ENCODE data around the gene MYDGF.

The MYDGF gene

GRCh38 chr19:4639531-4640246 is 30.5 kb downstream of the MYDGF start:
- no peak overlapping the region; the same call in 1 of the 2 replicates for H3K27ac ChIP-seq
- no peak for TF ChIP-seq ZFX (IDR thresholded peaks at IDR 0.05; ENCODE audit: borderline replicate concordance)
- no peak for TF ChIP-seq CTCF (IDR thresholded peaks at IDR 0.05)

- H3K27ac ChIP-seq: peak within 1 kb of the TSS; percentile 42
Measured at GRCh38 chr19:4638828-4639530, 31.2 kb downstream of the MYDGF start, which contains the start of gene TNFAIP8L1. TNFAIP8L1 (plus strand) TSS chr19:4639516; CDS start chr19:4651870, 12,354 bp downstream.

GRCh38 chr19:4638317-4638716 is 31.8 kb downstream of the MYDGF start:
- peak overlapping the region; percentile 42 for H3K27ac ChIP-seq
- TF ChIP-seq CTCF (IDR thresholded peaks at IDR 0.05): no peak
- TF ChIP-seq ZFX (IDR thresholded peaks at IDR 0.05; ENCODE audit: borderline replicate concordance): no peak

More at GRCh38 chr19:4638828-4639530, 31.2 kb downstream of the MYDGF start, which contains the start of gene TNFAIP8L1:
- TF ChIP-seq CTCF (IDR thresholded peaks at IDR 0.05): no peak

- H3K27ac ChIP-seq: no peak overlapping the region
- TF ChIP-seq ZFX (IDR thresholded peaks at IDR 0.05; ENCODE audit: borderline replicate concordance): no peak
- no peak for TF ChIP-seq CTCF (IDR thresholded peaks at IDR 0.05)
Measured at GRCh38 chr19:4636761-4637160, 33.4 kb downstream of the MYDGF start.

GRCh38 chr19:4636151-4636717 is 33.9 kb downstream of the MYDGF start:
- no peak overlapping the region for H3K27ac ChIP-seq
- no peak for TF ChIP-seq ZFX (IDR thresholded peaks at IDR 0.05; ENCODE audit: borderline replicate concordance)
- peak; percentile 98 for TF ChIP-seq CTCF (IDR thresholded peaks at IDR 0.05)

GRCh38 chr19:4635754-4636116 is 34.4 kb downstream of the MYDGF start:
- TF ChIP-seq CTCF (IDR thresholded peaks at IDR 0.05): no peak
- no peak for TF ChIP-seq ZFX (IDR thresholded peaks at IDR 0.05; ENCODE audit: borderline replicate concordance)
- H3K27ac ChIP-seq: no peak overlapping the region

Data from 22Rv1 (cell line).